Measurements from ENCODE around the gene PUS1.

Gene PUS1

GRCh38 chr12:131901431-131902331 is 27.4 kb upstream of the PUS1 start:
- DNase-seq: no peak
- in situ Hi-C loops (cut with MboI; ENCODE audit: low pct_unique_long_range_greater_than_20kb, low sequenced_read_pairs): no loop called here

- no peak for DNase-seq
- in situ Hi-C loops (cut with MboI; ENCODE audit: low pct_unique_long_range_greater_than_20kb, low sequenced_read_pairs): no loop called here
Measured at GRCh38 chr12:131902332-131903241, 26.5 kb upstream of the PUS1 start.

DNA sequence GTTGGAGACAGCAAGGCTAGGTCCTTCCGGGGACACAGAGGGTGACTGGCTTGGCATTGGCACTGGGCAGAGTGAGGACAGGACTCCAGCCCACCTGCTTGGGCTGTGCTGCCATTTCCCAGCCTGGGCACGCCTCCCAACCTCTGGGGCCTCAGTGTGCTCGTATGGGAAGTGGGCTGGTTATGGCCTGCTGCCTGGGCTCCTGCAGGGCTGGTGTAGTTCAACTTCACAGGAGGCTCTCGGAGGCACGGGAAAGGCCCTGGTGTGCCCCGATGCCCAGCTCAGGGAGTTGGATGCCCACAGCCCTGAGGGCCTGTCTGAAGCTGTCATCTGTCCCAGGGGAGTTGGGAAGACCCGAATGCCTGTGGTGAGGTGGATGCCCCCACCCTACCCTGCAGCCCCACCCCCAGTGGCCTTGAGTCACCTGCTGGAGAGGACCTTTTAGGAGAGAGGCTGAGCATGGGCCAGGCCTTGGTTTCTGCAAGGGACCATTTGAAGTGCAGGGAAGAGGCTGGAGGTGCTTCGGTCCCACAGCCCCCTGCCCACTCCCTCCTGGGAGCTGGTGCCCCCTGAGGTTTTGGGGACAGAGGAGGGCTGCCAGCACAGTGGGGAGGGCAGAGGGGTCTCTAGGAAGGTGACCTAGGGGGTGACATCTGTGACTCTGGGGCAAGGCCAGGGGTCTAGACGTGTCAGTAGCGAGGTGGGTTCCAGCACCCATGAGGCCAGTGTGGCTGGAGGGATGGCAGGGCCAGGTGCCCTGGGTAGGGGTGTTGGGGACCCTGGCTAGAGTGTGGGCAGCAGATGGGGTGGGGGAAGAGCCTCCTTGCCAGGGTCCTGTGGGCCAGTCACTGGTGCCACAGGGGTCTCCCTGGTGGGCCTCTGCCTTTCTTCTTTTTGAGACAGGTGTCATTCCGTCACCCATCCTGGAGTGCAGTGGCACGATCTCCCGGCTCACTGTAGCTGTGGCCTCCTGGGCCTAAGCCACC is 25.5 kb upstream of the PUS1 start:
- no peak for DNase-seq
- in situ Hi-C loops (cut with MboI; ENCODE audit: low pct_unique_long_range_greater_than_20kb, low sequenced_read_pairs): no loop called here

GRCh38 chr12:131904346-131904745 is 24.7 kb upstream of the PUS1 start:
- in situ Hi-C loops (cut with MboI; ENCODE audit: low pct_unique_long_range_greater_than_20kb, low sequenced_read_pairs): no loop called here
- DNase-seq: no peak

GRCh38 chr12:131905081-131905629 is 23.9 kb upstream of the PUS1 start:
- in situ Hi-C loops (cut with MboI; ENCODE audit: low pct_unique_long_range_greater_than_20kb, low sequenced_read_pairs): no loop called here
- DNase-seq: no peak

- DNase-seq: no peak
- in situ Hi-C loops (cut with MboI; ENCODE audit: low pct_unique_long_range_greater_than_20kb, low sequenced_read_pairs): no loop called here
Measured at GRCh38 chr12:131905630-131906091, 23.4 kb upstream of the PUS1 start.

- in situ Hi-C loops (cut with MboI; ENCODE audit: low pct_unique_long_range_greater_than_20kb, low sequenced_read_pairs): no loop called here
- no peak for DNase-seq
Measured at GRCh38 chr12:131907379-131908091, 21.5 kb upstream of the PUS1 start.

DNA sequence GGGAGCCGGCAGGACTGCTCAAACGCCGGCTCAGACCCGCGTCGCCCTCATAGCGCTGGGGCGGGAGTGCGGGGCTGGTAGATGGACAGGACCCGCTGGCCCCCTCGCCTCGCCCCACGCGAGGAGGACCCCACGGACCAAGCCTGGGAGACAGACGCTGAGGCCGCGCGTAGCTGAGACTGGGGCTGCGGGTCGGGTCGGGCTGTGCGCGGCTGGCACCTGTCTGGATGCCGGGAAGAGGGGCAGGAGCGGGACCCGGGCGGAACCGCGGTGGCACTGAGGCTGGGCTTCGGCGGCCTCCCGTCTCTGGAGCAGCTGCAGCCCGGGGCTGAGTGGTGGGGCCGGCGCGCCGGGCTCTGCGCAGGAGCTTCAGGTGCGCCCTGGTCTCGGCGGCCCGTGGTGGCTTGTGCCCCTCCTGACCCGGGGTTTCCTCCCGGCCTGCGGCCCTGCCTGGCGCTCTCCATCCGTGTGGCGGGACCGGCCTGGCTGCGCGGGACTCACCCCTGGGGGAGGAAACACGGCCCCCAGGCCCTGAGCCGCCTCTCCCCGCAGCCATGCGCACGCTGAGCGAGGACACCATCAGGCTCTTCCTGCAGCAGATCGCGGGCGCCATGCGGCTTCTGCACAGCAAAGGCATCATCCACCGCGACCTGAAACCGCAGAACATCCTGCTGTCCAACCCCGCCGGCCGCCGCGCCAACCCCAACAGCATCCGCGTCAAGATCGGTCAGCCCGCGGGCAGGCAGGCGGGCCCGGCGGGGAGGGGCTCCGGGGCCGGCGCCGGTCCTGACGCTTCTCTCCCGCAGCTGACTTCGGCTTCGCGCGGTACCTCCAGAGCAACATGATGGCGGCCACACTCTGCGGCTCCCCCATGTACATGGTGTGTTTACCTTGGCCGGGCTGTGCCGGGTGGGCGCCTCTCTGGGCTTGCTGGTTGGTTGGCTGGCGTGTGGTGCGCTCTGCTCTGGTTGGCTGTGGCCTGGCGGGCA is 20.7 kb upstream of the PUS1 start:
- in situ Hi-C loops (cut with MboI; ENCODE audit: low pct_unique_long_range_greater_than_20kb, low sequenced_read_pairs): no loop called here
- no peak for DNase-seq

DNA sequence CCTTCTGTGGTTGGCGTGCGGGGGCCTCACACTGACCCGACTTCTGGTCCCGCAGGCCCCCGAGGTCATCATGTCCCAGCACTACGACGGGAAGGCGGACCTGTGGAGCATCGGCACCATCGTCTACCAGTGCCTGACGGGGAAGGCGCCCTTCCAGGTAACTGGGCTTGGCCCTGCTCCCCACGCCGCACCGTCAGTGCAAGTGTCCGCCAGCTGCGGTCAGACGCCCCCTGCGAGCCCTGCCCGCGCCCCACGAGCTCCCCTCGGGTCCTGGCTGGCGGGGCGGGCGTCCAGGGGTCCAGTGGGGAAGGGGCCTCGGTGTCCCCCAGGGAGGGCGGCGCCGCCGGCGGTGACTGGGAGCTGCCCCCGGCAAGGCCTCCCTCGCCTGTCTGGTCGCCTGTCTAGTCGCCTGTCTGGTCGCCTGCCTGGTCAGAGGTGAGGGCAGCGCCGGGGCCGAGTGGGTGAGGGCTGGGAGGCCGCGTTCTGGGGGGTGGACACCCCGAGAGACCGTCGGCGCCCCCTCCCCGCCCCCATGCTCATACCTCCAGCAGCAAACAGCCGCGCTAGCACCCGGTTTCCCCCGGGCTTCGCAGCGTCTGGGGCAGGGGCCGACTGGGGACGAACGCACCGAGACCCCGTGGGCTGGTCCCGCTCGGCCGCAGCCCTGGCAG is 19.9 kb upstream of the PUS1 start:
- no peak for DNase-seq
- in situ Hi-C loops (cut with MboI; ENCODE audit: low pct_unique_long_range_greater_than_20kb, low sequenced_read_pairs): no loop called here

DNA sequence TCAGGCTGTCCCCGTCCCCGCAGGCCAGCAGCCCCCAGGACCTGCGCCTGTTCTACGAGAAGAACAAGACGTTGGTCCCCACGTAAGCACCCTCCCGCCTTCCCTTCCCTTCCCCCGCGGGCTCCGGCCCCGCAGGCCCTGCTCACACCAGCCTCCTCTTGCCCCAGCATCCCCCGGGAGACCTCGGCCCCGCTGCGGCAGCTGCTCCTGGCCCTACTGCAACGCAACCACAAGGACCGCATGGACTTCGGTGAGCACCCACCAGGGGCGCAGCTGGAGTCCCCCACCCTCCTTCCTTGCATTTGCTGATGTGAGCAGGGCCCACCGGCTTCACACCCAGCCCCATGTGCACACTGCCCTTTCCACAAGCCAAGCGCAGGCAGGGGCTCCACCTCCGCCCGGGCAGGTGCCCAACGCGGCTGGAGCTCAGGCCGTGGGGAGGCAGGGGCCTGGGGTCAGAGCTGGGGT is 19.3 kb upstream of the PUS1 start:
- DNase-seq: no peak
- in situ Hi-C loops (cut with MboI; ENCODE audit: low pct_unique_long_range_greater_than_20kb, low sequenced_read_pairs): no loop called here

DNA sequence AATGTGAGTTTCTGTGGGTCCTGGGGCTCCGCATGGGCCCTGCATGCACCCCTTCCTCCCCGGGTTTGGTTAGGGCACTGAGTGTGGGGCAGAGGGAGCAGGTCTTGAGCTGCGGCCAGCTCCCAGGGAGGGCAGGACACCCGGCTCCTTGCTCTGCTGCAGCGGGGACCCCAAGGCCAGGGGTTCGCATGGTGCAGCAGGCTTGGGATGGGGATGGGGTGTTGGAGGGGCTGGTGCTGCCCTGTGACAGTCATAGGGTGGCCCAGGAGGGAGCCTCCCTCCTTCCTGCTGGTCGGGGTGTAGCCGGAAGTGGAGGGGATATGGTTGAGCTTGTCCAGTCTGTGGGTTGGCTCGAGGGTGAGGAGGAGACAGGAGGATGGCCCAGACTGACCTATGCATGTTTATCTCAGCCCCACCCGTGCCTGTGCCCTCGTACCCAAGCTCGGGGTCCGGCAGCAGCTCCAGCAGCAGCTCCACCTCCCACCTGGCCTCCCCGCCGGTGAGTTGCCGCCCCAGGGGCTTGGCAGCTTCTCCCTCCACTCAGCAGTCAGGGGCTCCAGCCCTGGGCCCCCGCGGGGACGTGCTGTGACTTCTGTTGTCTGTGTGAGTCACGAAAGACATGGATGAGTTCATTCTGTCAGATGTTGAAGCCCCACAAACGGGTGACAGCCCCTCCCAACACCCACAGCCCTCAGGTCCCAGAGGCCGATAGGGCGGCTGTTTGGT is 18.6 kb upstream of the PUS1 start:
- no peak for DNase-seq
- in situ Hi-C loops (cut with MboI; ENCODE audit: low pct_unique_long_range_greater_than_20kb, low sequenced_read_pairs): no loop called here

DNA sequence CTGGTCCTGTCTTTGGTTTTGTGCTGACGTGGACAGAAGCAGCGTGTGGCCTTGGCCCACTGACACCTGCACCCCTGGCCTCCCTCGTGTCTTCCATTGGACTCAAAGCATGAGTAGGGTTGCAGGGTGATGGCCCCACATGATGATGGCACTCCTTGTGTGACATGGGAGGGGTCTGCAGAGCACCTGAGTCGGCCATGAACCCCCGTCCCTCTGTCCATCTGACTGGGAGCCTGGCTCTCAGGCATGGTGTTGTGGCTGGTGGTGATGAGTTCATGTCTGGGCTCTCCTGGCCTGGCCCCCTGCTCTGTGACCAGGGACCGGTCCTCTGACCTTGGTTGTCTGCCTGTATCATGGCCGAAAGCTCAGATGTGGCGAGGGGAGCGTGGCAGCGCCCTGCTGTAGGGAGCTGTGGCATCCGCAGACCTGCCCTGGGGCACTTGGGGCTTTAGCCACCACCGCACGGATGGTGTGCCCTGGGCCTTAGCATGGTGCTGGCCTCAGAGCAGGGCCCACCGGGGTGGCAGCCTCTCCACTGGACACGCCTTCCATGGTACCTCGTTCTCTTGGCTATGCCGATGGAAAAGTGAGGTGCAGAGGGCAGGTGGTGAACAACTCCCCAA is 17.9 kb upstream of the PUS1 start:
- in situ Hi-C loops (cut with MboI; ENCODE audit: low pct_unique_long_range_greater_than_20kb, low sequenced_read_pairs): no loop called here

GRCh38 chr12:131911851-131912477 is 17.1 kb upstream of the PUS1 start:
- in situ Hi-C loops (cut with MboI; ENCODE audit: low pct_unique_long_range_greater_than_20kb, low sequenced_read_pairs): no loop called here
- DNase-seq: no peak

More for the DNA sequence above, 17.9 kb upstream of the PUS1 start:
- DNase-seq: no peak

- DNase-seq: no peak
- in situ Hi-C loops (cut with MboI; ENCODE audit: low pct_unique_long_range_greater_than_20kb, low sequenced_read_pairs): no loop called here
Measured at GRCh38 chr12:131912518-131913274, 16.4 kb upstream of the PUS1 start.

All from KBM-7 (cell line).